Measurements from ENCODE around the gene SH3RF3. TPM values are rescaled to one million over a fixed set of nuclear protein-coding genes. Genes with fewer than 3 reads are reported as not detected.

The SH3RF3 gene
- total and polyA plus RNA-seq, 12 donors: 0.72 to 19.1 (median 12.2) TPM

DNA sequence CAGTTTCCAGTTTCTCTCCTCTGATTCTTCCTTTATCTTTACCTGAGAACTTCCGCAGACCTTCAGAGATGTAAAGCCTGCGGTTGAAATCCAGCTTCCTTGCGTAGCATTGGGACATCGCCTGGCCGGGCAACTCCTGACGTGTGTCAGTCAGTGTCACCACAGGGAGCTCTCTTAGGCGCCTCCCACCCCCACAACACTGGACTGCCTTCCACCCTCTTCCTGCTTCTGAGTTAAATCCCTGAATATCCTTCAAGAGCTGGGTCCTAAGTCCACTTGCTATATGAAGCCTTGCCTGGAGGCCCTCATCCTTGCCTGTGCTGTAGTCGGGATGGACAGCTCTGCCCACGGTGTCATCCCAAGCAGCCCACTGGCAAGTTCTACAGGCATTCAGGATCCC lies 305.3 kb downstream of the SH3RF3 start:
- H3K4me1 ChIP-seq (replicated peaks in 1 of 2): peaks cover 14 to 34% of the 10 kb centered on the region in 2 donors
- peak in 1 of 7 donors; percentile 4 for DNase-seq
- 97 to 100% (median 98%) methylated on average over 7 to 9 of the region's 9 CpGs for WGBS, 4 donors

DNA sequence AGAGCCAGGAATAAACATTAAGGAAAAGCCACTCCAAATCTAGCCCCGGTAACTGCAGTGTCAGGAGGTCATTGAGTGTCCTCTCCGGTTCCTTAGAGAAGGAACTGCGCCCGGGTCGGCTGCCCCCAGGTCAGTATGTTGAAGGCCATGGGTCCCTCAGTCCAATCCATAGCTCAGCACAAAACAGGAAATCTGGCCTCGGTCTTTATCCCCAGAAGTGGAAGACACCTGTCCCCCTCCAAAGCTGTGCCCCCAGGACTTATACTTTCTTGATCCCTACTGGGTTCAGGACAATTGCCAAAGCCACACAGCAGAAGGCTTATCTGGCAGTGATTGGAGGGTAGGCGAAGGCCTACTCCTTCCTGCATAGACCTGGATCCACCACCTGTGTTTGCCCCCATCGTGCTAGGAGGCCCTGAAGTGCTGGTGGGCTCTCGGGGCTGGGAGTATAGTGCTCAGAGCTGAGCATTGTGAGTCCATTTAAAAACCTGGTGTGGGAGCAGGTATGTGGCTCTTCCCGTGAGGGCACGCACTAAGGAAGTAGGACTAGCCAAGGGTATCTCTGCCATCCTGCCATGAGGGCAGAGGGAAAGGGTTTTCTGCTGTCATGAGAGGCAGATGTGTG lies 306.2 kb downstream of the SH3RF3 start:
- Histone ChIP-seq H3K27ac (peak overlapping the region in 1 of 5 donors; percentile 89), H3K27me3 (no peaks in the 10 kb centered on the region), H3K4me3 (no peak overlapping the region), H3K4me1 (replicated peaks in 1 of 2) (peaks cover 14 to 39% of the 10 kb centered on the region in 2 donors), H3K36me3 (replicated peaks in 1 of 2) (no peaks in the 10 kb centered on the region), H3K9me3 (replicated peaks in 1 of 3) (no peaks in the 10 kb centered on the region)
- TF ChIP-seq, protein P1, sequence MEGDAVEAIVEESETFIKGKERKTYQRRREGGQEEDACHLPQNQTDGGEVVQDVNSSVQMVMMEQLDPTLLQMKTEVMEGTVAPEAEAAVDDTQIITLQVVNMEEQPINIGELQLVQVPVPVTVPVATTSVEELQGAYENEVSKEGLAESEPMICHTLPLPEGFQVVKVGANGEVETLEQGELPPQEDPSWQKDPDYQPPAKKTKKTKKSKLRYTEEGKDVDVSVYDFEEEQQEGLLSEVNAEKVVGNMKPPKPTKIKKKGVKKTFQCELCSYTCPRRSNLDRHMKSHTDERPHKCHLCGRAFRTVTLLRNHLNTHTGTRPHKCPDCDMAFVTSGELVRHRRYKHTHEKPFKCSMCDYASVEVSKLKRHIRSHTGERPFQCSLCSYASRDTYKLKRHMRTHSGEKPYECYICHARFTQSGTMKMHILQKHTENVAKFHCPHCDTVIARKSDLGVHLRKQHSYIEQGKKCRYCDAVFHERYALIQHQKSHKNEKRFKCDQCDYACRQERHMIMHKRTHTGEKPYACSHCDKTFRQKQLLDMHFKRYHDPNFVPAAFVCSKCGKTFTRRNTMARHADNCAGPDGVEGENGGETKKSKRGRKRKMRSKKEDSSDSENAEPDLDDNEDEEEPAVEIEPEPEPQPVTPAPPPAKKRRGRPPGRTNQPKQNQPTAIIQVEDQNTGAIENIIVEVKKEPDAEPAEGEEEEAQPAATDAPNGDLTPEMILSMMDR (IDR thresholded peaks at IDR 0.05): no peak
- TF ChIP-seq POLR2A (IDR thresholded peaks at IDR 0.05): no peak
- intact Hi-C loops (cut with DNase I): no loop called here
- DNase-seq: peak in 1 of 7 donors; percentile 9
- WGBS, 4 donors: 92 to 98% (median 96%) methylated on average over 8 to 11 of the region's 11 CpGs

More for the DNA sequence above, 305.3 kb downstream of the SH3RF3 start:
- Histone ChIP-seq H3K9me3 (replicated peaks in 1 of 3) (no peaks in the 10 kb centered on the region), H3K36me3 (replicated peaks in 1 of 2) (no peaks in the 10 kb centered on the region), H3K4me3 (no peak overlapping the region), H3K27me3 (no peaks in the 10 kb centered on the region), H3K27ac (no peak overlapping the region)
- intact Hi-C loops (cut with DNase I): no loop called here
- TF ChIP-seq POLR2A (IDR thresholded peaks at IDR 0.05): no peak
- TF ChIP-seq, protein P1 (IDR thresholded peaks at IDR 0.05): no peak

DNA sequence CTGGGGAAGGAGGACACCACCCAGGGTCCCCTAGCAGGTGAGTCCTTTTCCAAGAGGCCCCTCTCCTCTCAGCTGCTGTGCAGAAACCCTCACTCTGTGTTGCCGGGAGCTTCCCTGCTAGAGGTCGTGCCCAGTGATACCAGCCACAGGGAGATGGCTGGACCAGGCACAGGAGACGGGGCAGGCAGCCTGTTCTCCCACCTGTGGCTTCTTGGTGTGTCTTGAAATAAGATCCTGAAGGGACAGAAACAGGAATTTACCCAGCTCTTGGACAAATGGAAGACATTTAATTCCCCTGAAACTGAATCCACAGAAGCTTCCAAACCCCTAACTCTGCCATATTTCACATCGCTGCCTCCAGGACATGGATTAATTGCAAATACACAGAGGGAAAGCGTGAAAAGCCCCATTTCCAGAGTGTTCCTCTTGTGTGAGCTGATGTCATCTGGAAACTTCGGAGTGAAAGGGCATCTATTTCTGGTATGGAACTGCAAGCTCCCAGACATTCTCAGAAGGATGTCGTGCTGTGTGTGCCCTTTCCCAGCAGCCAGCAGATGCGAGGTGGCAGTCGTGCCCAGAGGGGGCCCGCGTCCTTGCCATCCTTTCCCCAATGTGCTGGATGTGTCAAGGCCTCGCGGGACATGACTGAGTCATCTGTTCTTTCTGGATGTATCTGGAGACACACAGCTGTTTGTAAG lies 307.0 kb downstream of the SH3RF3 start:
- Histone ChIP-seq H3K4me3 (no peak overlapping the region), H3K27me3 (no peaks in the 10 kb centered on the region), H3K4me1 (replicated peaks in 1 of 2) (peaks cover 14 to 39% of the 10 kb centered on the region in 2 donors), H3K27ac (peak overlapping the region in 3 of 5 donors; percentile 39 to 89 (median 88)), H3K36me3 (replicated peaks in 1 of 2) (no peaks in the 10 kb centered on the region), H3K9me3 (replicated peaks in 1 of 3) (no peaks in the 10 kb centered on the region)
- intact Hi-C loops (cut with DNase I): no loop called here
- TF ChIP-seq POLR2A (IDR thresholded peaks at IDR 0.05): peak in 1 of 2 donors; percentile 13
- TF ChIP-seq, protein P1 (IDR thresholded peaks at IDR 0.05): no peak
- DNase-seq: peak; percentile 68 to 92 (median 82)
- 53 to 64% (median 58%) methylated on average over 7 to 13 of the region's 13 CpGs for WGBS, 4 donors

DNA sequence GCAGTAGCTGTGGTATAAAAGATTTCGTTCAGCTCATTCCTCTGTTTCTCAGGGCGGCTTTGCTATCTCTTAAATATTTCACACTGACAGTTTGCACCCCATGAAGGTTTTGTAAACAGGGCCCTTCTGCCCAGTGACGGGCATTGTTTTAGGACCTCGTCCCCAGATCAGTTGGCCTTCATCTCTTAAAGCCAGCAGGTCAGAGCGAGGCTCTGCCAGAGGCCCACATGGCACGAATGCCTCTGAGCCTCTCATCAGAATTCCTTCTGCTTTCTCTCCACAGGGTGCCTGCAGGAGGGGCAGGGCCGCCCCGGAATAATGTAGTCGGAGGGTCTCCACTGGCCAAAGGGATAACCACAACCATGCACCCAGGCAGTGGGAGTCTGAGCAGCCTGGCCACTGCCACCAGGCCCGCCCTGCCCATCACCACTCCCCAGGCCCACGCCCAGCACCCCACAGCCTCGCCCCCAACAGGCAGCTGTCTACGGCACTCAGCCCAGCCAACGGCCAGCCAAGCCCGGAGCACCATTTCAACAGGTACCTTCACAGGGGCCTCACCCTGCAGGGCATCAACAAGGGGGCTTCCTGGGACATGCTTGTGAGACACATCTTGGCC lies 307.7 kb downstream of the SH3RF3 start:
- TF ChIP-seq POLR2A (IDR thresholded peaks at IDR 0.05): no peak
- TF ChIP-seq, protein P1 (IDR thresholded peaks at IDR 0.05): no peak
- H3K36me3 ChIP-seq (replicated peaks in 1 of 2): no peaks in the 10 kb centered on the region
- peak in 2 of 7 donors; percentile 26 to 32 for DNase-seq
- H3K4me1 ChIP-seq (replicated peaks in 1 of 2): peaks cover 14 to 39% of the 10 kb centered on the region in 2 donors
- H3K27me3 ChIP-seq: no peaks in the 10 kb centered on the region
- H3K9me3 ChIP-seq (replicated peaks in 1 of 3): no peaks in the 10 kb centered on the region
- H3K27ac ChIP-seq: peak overlapping the region in 4 of 5 donors; percentile 39 to 89 (median 64)
- intact Hi-C loops (cut with DNase I): no loop called here
- WGBS, 4 donors: 55 to 78% (median 67%) methylated on average over 7 to 15 of the region's 15 CpGs
- no peak overlapping the region for H3K4me3 ChIP-seq

Measured in adrenal gland (tissue), 12 donors.